ENCODE data around the gene CDH26. TPM values are rescaled to one million over a fixed set of nuclear protein-coding genes. Genes with fewer than 3 reads are reported as not detected.

Gene CDH26
- total and polyA plus RNA-seq, 2 experiments from 2014 or later, result 0.38 to 1.6 TPM

- peak in 1 of 2 donors; percentile 87 for DNase-seq (ENCODE audit: low read depth in 1 of 2, low spot score in 1 of 2)
- peaks cover 27% of the 10 kb centered on the region for H3K4me1 ChIP-seq (ENCODE audit: low read depth)
- no peak overlapping the region for H3K4me3 ChIP-seq
- H3K36me3 ChIP-seq, result no peaks in the 10 kb centered on the region
- H3K9me3 ChIP-seq (ENCODE audit: low read depth), result no peaks in the 10 kb centered on the region
- peak overlapping the region; percentile 95 for H3K27ac ChIP-seq
- no peak for TF ChIP-seq CTCF (IDR thresholded peaks at IDR 0.05; ENCODE audit: low read depth, low read length)
- no peaks in the 10 kb centered on the region for H3K27me3 ChIP-seq
Observed at GRCh38 chr20:60034231-60035110, 76.2 kb downstream of the CDH26 start.

GRCh38 chr20:60035486-60035885 is 77.3 kb downstream of the CDH26 start:
- Histone ChIP-seq H3K4me1 (ENCODE audit: low read depth) (peaks cover 27% of the 10 kb centered on the region), H3K4me3 (no peak overlapping the region), H3K9me3 (ENCODE audit: low read depth) (no peaks in the 10 kb centered on the region), H3K36me3 (no peaks in the 10 kb centered on the region), H3K27me3 (no peaks in the 10 kb centered on the region), H3K27ac (peak overlapping the region; percentile 95)
- TF ChIP-seq CTCF (IDR thresholded peaks at IDR 0.05; ENCODE audit: low read depth, low read length), result no peak
- no peak for DNase-seq (ENCODE audit: low read depth in 1 of 2, low spot score in 1 of 2)

GRCh38 chr20:60036346-60036745 is 78.1 kb downstream of the CDH26 start:
- H3K4me1 ChIP-seq (ENCODE audit: low read depth), result peaks cover 27% of the 10 kb centered on the region
- no peaks in the 10 kb centered on the region for H3K27me3 ChIP-seq
- no peak for TF ChIP-seq CTCF (IDR thresholded peaks at IDR 0.05; ENCODE audit: low read depth, low read length)
- DNase-seq (ENCODE audit: low read depth in 1 of 2, low spot score in 1 of 2), result no peak
- no peak overlapping the region for H3K27ac ChIP-seq
- no peak overlapping the region for H3K4me3 ChIP-seq
- no peaks in the 10 kb centered on the region for H3K9me3 ChIP-seq (ENCODE audit: low read depth)
- H3K36me3 ChIP-seq, result no peaks in the 10 kb centered on the region

- H3K36me3 ChIP-seq, result no peaks in the 10 kb centered on the region
- no peaks in the 10 kb centered on the region for H3K9me3 ChIP-seq (ENCODE audit: low read depth)
- H3K27me3 ChIP-seq, result no peaks in the 10 kb centered on the region
- no peak overlapping the region for H3K4me3 ChIP-seq
- no peak overlapping the region for H3K27ac ChIP-seq
- DNase-seq (ENCODE audit: low read depth in 1 of 2, low spot score in 1 of 2), result no peak
- no peak for TF ChIP-seq CTCF (IDR thresholded peaks at IDR 0.05; ENCODE audit: low read depth, low read length)
- peaks cover 32% of the 10 kb centered on the region for H3K4me1 ChIP-seq (ENCODE audit: low read depth)
Observed at GRCh38 chr20:60036746-60037499, 78.7 kb downstream of the CDH26 start.

- H3K36me3 ChIP-seq, result no peaks in the 10 kb centered on the region
- H3K27ac ChIP-seq, result no peak overlapping the region
- DNase-seq (ENCODE audit: low read depth in 1 of 2, low spot score in 1 of 2), result peak in 1 of 2 donors; percentile 49
- no peak for TF ChIP-seq CTCF (IDR thresholded peaks at IDR 0.05; ENCODE audit: low read depth, low read length)
- no peak overlapping the region for H3K4me3 ChIP-seq
- no peaks in the 10 kb centered on the region for H3K9me3 ChIP-seq (ENCODE audit: low read depth)
- H3K27me3 ChIP-seq, result no peaks in the 10 kb centered on the region
- peaks cover 31% of the 10 kb centered on the region for H3K4me1 ChIP-seq (ENCODE audit: low read depth)
Observed at GRCh38 chr20:60038400-60039008, 80.3 kb downstream of the CDH26 start.
